Measurements from ENCODE around the gene SPATA9. TPM values are rescaled to one million over a fixed set of nuclear protein-coding genes. Genes with fewer than 3 reads are reported as not detected.

Gene SPATA9
- total RNA-seq, 2 donors from 2014 or later = 0.37 to 0.40 TPM

DNA sequence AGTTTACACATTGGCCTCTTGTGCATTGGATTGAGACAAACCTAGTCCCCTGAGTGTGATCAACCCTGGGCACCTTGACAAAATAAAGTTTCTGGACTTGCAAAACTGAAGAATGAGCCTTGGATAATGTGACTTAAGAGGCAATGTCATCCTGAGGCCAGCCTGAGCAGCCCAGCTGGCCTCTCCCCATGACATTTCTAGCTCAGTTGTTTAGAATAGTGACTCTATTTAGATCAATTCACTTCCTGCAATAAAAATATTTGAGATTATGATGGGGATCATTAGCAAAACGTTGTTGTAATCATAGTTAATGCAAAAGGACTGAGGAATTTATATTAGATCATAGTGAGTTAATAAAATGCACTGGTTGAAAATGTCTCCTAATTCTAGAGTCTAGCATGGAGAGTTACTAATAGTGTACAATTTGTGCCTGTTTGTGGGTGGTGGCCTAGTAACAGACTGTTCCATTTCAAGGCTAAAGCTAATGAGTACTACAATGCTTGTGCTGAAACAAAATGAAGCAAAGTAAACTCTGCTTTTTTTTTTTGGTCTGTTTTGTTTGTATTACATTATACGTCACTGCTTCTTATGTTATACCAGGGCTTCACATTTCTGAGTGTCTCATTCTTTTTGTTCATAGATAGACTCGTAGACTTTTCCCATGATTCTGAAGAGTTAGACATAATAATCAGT lies 37.4 kb upstream of the SPATA9 start:
- Histone ChIP-seq H3K27ac (no peak overlapping the region), H3K36me3 (no peaks in the 10 kb centered on the region), H3K9ac (ENCODE audit: low read depth in 2 of 2, low read length in 2 of 2) (no peak overlapping the region), H3K4me3 (no peak overlapping the region), H3K27me3 (no peaks in the 10 kb centered on the region), H3K4me1 (peaks cover 8% of the 10 kb centered on the region), H3K9me3 (no peaks in the 10 kb centered on the region)
- TF ChIP-seq, protein P1, sequence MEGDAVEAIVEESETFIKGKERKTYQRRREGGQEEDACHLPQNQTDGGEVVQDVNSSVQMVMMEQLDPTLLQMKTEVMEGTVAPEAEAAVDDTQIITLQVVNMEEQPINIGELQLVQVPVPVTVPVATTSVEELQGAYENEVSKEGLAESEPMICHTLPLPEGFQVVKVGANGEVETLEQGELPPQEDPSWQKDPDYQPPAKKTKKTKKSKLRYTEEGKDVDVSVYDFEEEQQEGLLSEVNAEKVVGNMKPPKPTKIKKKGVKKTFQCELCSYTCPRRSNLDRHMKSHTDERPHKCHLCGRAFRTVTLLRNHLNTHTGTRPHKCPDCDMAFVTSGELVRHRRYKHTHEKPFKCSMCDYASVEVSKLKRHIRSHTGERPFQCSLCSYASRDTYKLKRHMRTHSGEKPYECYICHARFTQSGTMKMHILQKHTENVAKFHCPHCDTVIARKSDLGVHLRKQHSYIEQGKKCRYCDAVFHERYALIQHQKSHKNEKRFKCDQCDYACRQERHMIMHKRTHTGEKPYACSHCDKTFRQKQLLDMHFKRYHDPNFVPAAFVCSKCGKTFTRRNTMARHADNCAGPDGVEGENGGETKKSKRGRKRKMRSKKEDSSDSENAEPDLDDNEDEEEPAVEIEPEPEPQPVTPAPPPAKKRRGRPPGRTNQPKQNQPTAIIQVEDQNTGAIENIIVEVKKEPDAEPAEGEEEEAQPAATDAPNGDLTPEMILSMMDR (IDR thresholded peaks at IDR 0.05) = no peak
- intact Hi-C loops (cut with DNase I) = no loop called here
- no peak for DNase-seq

DNA sequence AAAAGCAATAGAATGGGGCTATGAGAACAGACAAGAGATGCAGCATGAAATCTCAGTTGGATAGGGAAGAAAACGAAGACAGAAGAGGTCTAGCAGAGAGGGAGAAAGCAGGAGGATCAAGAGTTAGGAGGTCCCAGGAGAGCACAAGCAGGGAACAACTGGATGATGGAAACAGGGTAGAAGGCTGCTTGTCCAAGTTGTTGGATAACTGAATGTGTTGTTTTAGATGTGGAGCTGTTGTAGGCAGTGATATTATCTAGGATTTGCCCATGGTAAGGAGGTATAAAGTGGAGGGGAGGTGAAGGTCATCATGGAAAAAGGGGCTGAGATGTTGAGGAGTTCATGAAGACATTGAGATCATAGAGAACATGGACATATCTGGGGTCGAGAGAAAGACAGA lies 35.9 kb upstream of the SPATA9 start:
- Histone ChIP-seq H3K4me3 (no peak overlapping the region), H3K4me1 (peaks cover 8% of the 10 kb centered on the region)
- intact Hi-C loops (cut with DNase I) = no loop called here

DNA sequence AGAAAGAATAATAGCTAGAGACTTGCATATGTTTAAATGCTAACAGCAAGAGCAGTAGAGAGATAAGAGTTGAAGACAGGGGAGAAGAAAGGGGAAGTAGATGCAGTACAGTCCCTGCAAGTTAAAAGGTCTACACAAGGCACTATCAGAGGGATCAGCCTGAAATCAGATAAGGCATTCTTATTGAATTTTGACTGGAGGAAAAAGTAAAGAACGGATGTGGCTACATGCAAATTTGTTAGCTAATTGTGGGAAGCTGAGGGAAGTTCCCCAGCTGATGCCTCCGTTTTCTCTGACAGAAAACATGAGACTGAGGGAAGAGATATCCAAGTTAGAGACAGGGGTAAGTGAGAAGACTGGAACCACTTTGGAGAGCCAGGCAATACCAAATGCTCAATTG lies 35.4 kb upstream of the SPATA9 start:
- H3K36me3 ChIP-seq = no peaks in the 10 kb centered on the region
- intact Hi-C loops (cut with DNase I) = no loop called here

More for the DNA sequence above, 35.9 kb upstream of the SPATA9 start:
- H3K27ac ChIP-seq = no peak overlapping the region
- H3K27me3 ChIP-seq = no peaks in the 10 kb centered on the region
- no peaks in the 10 kb centered on the region for H3K36me3 ChIP-seq
- DNase-seq = no peak
- H3K9me3 ChIP-seq = no peaks in the 10 kb centered on the region
- no peak overlapping the region for H3K9ac ChIP-seq (ENCODE audit: low read depth in 2 of 2, low read length in 2 of 2)
- TF ChIP-seq, protein P1 (IDR thresholded peaks at IDR 0.05) = no peak

DNA sequence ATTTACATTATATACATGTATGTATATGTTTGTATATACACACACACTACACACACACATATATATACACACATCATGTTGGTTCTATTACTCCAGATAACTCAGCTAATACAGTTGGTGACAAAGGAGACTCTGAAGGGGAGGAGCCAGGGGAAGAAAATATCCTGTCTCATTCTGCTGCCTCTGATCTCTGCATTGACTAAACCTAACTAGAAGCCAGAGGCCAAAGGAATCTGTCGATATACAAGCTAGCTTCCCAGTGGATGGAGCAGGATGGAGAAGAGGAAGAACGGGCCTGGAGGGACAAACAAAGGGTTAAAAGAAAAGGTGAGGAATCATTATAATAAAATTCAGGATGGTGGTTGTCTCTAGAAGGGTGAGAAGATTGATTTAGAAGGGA lies 34.6 kb upstream of the SPATA9 start:
- TF ChIP-seq, protein P1 (IDR thresholded peaks at IDR 0.05) = no peak
- intact Hi-C loops (cut with DNase I) = no loop called here
- no peak for DNase-seq
- H3K27me3 ChIP-seq = no peaks in the 10 kb centered on the region
- no peak overlapping the region for H3K4me3 ChIP-seq
- H3K4me1 ChIP-seq = peaks cover 8% of the 10 kb centered on the region
- no peaks in the 10 kb centered on the region for H3K36me3 ChIP-seq
- no peaks in the 10 kb centered on the region for H3K9me3 ChIP-seq
- no peak overlapping the region for H3K9ac ChIP-seq (ENCODE audit: low read depth in 2 of 2, low read length in 2 of 2)
- no peak overlapping the region for H3K27ac ChIP-seq

More for the DNA sequence above, 35.4 kb upstream of the SPATA9 start:
- no peak for DNase-seq
- H3K9me3 ChIP-seq = no peaks in the 10 kb centered on the region
- no peaks in the 10 kb centered on the region for H3K27me3 ChIP-seq
- H3K9ac ChIP-seq (ENCODE audit: low read depth in 2 of 2, low read length in 2 of 2) = no peak overlapping the region
- H3K4me3 ChIP-seq = no peak overlapping the region
- H3K27ac ChIP-seq = peak overlapping the region; percentile 5
- H3K4me1 ChIP-seq = peaks cover 8% of the 10 kb centered on the region
- TF ChIP-seq, protein P1 (IDR thresholded peaks at IDR 0.05) = no peak

DNA sequence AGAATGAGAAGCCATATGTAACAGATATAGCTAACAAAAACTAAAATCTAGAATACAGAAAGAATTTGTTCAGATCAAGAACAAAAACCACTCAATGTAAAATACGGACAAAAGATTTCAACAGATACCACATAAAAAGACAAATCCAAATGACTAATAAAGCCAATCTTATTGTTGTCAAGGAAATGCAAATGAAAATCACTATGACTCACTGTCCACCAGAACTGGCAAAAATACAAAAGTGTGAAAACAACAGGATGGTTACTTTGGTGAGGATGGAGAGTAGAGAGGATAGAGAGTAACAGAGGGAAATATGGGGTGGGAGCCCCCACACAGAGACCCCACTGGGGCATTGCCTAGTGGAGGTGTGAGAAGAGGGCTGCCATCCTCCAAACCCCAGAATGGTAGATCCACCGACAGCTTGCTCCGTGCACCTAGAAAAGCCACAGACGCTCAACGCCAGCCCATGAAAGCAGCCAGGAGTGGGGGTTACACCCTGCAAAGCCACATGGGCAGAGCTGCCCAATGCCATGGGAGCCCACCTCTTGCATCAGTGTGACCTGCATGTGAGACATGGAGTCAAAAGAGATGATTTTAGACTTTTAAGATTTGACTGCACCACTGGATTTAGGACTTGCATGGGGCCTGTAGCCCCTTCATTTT lies 33.1 kb upstream of the SPATA9 start:
- no peak overlapping the region for H3K4me3 ChIP-seq
- H3K9me3 ChIP-seq = no peaks in the 10 kb centered on the region
- peaks cover 8% of the 10 kb centered on the region for H3K4me1 ChIP-seq
- intact Hi-C loops (cut with DNase I) = no loop called here
- no peaks in the 10 kb centered on the region for H3K36me3 ChIP-seq
- no peak overlapping the region for H3K9ac ChIP-seq (ENCODE audit: low read depth in 2 of 2, low read length in 2 of 2)
- no peak overlapping the region for H3K27ac ChIP-seq
- no peak for DNase-seq
- TF ChIP-seq, protein P1 (IDR thresholded peaks at IDR 0.05) = no peak
- no peaks in the 10 kb centered on the region for H3K27me3 ChIP-seq
